ENCODE measurements around the gene MPI. TPM values are rescaled to one million over a fixed set of nuclear protein-coding genes. Genes with fewer than 3 reads are reported as not detected.

Gene MPI
- total and polyA plus RNA-seq, 2 donors (not counting 1 experiment from before 2014, with no cell fraction given) = 50.7 to 65.0 TPM

DNA sequence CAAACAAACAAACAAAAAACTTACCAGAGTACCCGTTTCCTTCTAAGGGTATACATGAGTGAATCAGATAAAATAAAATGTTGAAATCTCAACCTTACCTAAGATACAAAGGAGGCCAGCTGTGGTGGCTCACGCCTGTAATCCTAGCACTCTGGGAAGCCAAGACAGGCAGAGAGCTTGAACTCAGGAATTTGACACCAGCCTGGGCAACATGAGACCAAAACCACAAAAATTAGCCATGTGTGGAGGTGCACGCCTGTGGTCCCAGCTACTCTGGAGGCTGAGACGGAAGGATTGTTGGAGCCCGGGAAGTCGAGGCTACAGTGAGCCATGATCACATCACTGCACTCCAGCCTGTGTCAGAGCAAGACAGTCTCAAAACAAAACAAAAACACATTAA lies 27.8 kb downstream of the MPI start:
- Histone ChIP-seq H3K4me3 (replicated peaks in 1 of 4; ENCODE audit: control extremely low read depth in 1 of 4, insufficient read depth in 1 of 4, low read depth in 3 of 4, low read length in 4 of 4) (no peak overlapping the region), H3K36me3 (ENCODE audit: control insufficient read depth, insufficient read depth, low read length) (peaks cover 3% of the 10 kb centered on the region), H4K20me1 (ENCODE audit: control insufficient read depth, extremely low read depth, insufficient read depth, low read length) (no peaks in the 10 kb centered on the region), H3K4me2 (ENCODE audit: extremely low read depth, insufficient read depth, low read length) (no peak overlapping the region), H2AFZ (ENCODE audit: low read length) (no peak overlapping the region), H3K4me1 (ENCODE audit: control insufficient read depth, extremely low read depth, insufficient read depth, low read length) (no peaks in the 10 kb centered on the region), H3K27me3 (ENCODE audit: control insufficient read depth, insufficient read depth, low read length) (no peaks in the 10 kb centered on the region), H3K9me3 (ENCODE audit: control insufficient read depth, insufficient read depth, low read depth, low read length) (no peaks in the 10 kb centered on the region), H3K79me2 (ENCODE audit: control insufficient read depth, insufficient read depth, low read length) (no peaks in the 10 kb centered on the region), H3K9ac (ENCODE audit: insufficient read depth, low read length) (no peak overlapping the region), H3K27ac (ENCODE audit: insufficient read depth, low read length) (no peak overlapping the region)
- TF ChIP-seq, protein P1, sequence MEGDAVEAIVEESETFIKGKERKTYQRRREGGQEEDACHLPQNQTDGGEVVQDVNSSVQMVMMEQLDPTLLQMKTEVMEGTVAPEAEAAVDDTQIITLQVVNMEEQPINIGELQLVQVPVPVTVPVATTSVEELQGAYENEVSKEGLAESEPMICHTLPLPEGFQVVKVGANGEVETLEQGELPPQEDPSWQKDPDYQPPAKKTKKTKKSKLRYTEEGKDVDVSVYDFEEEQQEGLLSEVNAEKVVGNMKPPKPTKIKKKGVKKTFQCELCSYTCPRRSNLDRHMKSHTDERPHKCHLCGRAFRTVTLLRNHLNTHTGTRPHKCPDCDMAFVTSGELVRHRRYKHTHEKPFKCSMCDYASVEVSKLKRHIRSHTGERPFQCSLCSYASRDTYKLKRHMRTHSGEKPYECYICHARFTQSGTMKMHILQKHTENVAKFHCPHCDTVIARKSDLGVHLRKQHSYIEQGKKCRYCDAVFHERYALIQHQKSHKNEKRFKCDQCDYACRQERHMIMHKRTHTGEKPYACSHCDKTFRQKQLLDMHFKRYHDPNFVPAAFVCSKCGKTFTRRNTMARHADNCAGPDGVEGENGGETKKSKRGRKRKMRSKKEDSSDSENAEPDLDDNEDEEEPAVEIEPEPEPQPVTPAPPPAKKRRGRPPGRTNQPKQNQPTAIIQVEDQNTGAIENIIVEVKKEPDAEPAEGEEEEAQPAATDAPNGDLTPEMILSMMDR (conservative IDR thresholded peaks at IDR 0.05 in 1 of 2, IDR thresholded peaks at IDR 0.05 in 1 of 2; ENCODE audit: low read depth in 1 of 2, low read length in 2 of 2) = no peak
- TF ChIP-seq EZH2 (IDR thresholded peaks at IDR 0.05; ENCODE audit: low read length, missing control alignments) = no peak
- peak; percentile 14 to 27 for DNase-seq (ENCODE audit: low read depth in 2 of 2)

DNA sequence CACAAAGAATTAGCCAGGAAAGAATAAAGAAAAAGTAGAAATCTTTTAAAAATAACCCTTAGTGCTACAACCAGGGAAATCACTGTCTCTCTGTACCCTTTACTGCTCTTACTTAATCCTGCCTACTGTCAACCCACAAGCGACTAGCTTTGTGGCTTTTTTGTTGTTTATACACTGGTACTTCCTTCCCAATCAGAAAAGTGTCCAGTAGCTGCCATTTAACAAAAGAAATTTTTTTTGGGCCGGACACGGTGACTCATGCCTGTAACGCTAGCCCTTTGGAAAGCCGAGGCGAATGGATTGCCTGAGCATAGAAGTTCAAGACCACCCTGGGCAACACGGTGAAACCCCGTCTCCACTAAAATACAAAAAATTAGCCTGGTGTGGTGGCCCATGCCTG lies 30.6 kb downstream of the MPI start:
- H3K36me3 ChIP-seq (ENCODE audit: control insufficient read depth, insufficient read depth, low read length) = no peaks in the 10 kb centered on the region
- no peak for TF ChIP-seq EZH2 (IDR thresholded peaks at IDR 0.05; ENCODE audit: low read length, missing control alignments)
- TF ChIP-seq, protein P1 (conservative IDR thresholded peaks at IDR 0.05 in 1 of 2, IDR thresholded peaks at IDR 0.05 in 1 of 2; ENCODE audit: low read depth in 1 of 2, low read length in 2 of 2) = no peak
- H3K4me3 ChIP-seq (replicated peaks in 1 of 4; ENCODE audit: control extremely low read depth in 1 of 4, insufficient read depth in 1 of 4, low read depth in 3 of 4, low read length in 4 of 4) = no peak overlapping the region
- H3K4me2 ChIP-seq (ENCODE audit: extremely low read depth, insufficient read depth, low read length) = no peak overlapping the region
- H3K27me3 ChIP-seq (ENCODE audit: control insufficient read depth, insufficient read depth, low read length) = no peaks in the 10 kb centered on the region
- H3K27ac ChIP-seq (ENCODE audit: insufficient read depth, low read length) = no peak overlapping the region
- H3K4me1 ChIP-seq (ENCODE audit: control insufficient read depth, extremely low read depth, insufficient read depth, low read length) = no peaks in the 10 kb centered on the region
- no peaks in the 10 kb centered on the region for H4K20me1 ChIP-seq (ENCODE audit: control insufficient read depth, extremely low read depth, insufficient read depth, low read length)
- no peaks in the 10 kb centered on the region for H3K9me3 ChIP-seq (ENCODE audit: control insufficient read depth, insufficient read depth, low read depth, low read length)
- H3K9ac ChIP-seq (ENCODE audit: insufficient read depth, low read length) = no peak overlapping the region
- no peaks in the 10 kb centered on the region for H3K79me2 ChIP-seq (ENCODE audit: control insufficient read depth, insufficient read depth, low read length)
- peak in 1 of 2 donors; percentile 43 for DNase-seq (ENCODE audit: low read depth in 2 of 2)
- no peak overlapping the region for H2AFZ ChIP-seq (ENCODE audit: low read length)

- no peaks in the 10 kb centered on the region for H3K27me3 ChIP-seq (ENCODE audit: control insufficient read depth, insufficient read depth, low read length)
- H4K20me1 ChIP-seq (ENCODE audit: control insufficient read depth, extremely low read depth, insufficient read depth, low read length) = no peaks in the 10 kb centered on the region
- peaks cover 3% of the 10 kb centered on the region for H3K79me2 ChIP-seq (ENCODE audit: control insufficient read depth, insufficient read depth, low read length)
- H3K4me3 ChIP-seq (replicated peaks in 1 of 4; ENCODE audit: control extremely low read depth in 1 of 4, insufficient read depth in 1 of 4, low read depth in 3 of 4, low read length in 4 of 4) = no peak overlapping the region
- H3K9ac ChIP-seq (ENCODE audit: insufficient read depth, low read length) = no peak overlapping the region
- no peak overlapping the region for H3K27ac ChIP-seq (ENCODE audit: insufficient read depth, low read length)
- TF ChIP-seq, protein P1 (conservative IDR thresholded peaks at IDR 0.05 in 1 of 2, IDR thresholded peaks at IDR 0.05 in 1 of 2; ENCODE audit: low read depth in 1 of 2, low read length in 2 of 2) = no peak
- no peak for TF ChIP-seq EZH2 (IDR thresholded peaks at IDR 0.05; ENCODE audit: low read length, missing control alignments)
- no peak overlapping the region for H2AFZ ChIP-seq (ENCODE audit: low read length)
- H3K4me2 ChIP-seq (ENCODE audit: extremely low read depth, insufficient read depth, low read length) = no peak overlapping the region
- H3K36me3 ChIP-seq (ENCODE audit: control insufficient read depth, insufficient read depth, low read length) = peaks cover 5% of the 10 kb centered on the region
- no peaks in the 10 kb centered on the region for H3K4me1 ChIP-seq (ENCODE audit: control insufficient read depth, extremely low read depth, insufficient read depth, low read length)
- DNase-seq (ENCODE audit: low read depth in 2 of 2) = no peak
- H3K9me3 ChIP-seq (ENCODE audit: control insufficient read depth, insufficient read depth, low read depth, low read length) = no peaks in the 10 kb centered on the region
Observed at GRCh38 chr15:74924525-74924924, 34.7 kb downstream of the MPI start.
